GM12864 (cell line): Measurements from ENCODE around the gene LINGO1.
A peak's percentile ranks its signal among the peaks of the same experiment; 100 is the strongest.

ENCODE experiments used
- DNase-seq: peaks from one replicate; pipeline ENCODE4 v3.0.0-alpha.2; 2011; ENCODE audit warnings: low read depth
- H3K4me3 ChIP-seq: 2 replicates; pipeline ENCODE4 v1.5.1; 2011; ENCODE audit warnings: mild to moderate bottlenecking, low read depth, low read length, control low read depth
- CTCF ChIP-seq: IDR thresholded peaks from 2 replicates; pipeline ENCODE4 v1.5.1; 2011; ENCODE audit warnings: low read depth, mild to moderate bottlenecking, moderate library complexity, low read length, control low read depth, inconsistent platforms; ENCODE audit errors: missing control alignments

Gene LINGO1

GRCh38 chr15:77622209-77622933 lies 10.3 kb downstream of the LINGO1 start:
- DNase-seq, result no peak
- no peak overlapping the region for H3K4me3 ChIP-seq
- no peak for TF ChIP-seq CTCF

GRCh38 chr15:77621847-77622208 lies 10.9 kb downstream of the LINGO1 start:
- no peak overlapping the region for H3K4me3 ChIP-seq
- no peak for DNase-seq
- no peak for TF ChIP-seq CTCF

- TF ChIP-seq CTCF, result no peak
- H3K4me3 ChIP-seq, result no peak overlapping the region
- no peak for DNase-seq
These were observed 11.6 kb downstream of the LINGO1 start for GRCh38 chr15:77620960-77621647.

GRCh38 chr15:77620297-77620696 lies 12.4 kb downstream of the LINGO1 start:
- DNase-seq, result no peak
- TF ChIP-seq CTCF, result no peak
- H3K4me3 ChIP-seq, result no peak overlapping the region

GRCh38 chr15:77619883-77620282 lies 12.8 kb downstream of the LINGO1 start:
- no peak overlapping the region for H3K4me3 ChIP-seq
- no peak for TF ChIP-seq CTCF

GRCh38 chr15:77617476-77618230 lies 15.1 kb downstream of the LINGO1 start:
- peak; percentile 62 for TF ChIP-seq CTCF
- no peak overlapping the region for H3K4me3 ChIP-seq
- DNase-seq, result no peak

More at GRCh38 chr15:77619883-77620282, 12.8 kb downstream of the LINGO1 start:
- DNase-seq, result no peak
